Breast epithelium (tissue), 3 donors: ENCODE results near the gene PEMT.

Experiments used
- POLR2A ChIP-seq: fragments of 450-650 bp; IDR thresholded peaks from one replicate; pipeline ENCODE4 v1.6.1; 2016; ENCODE audit warnings: antibody characterized with exemption, mild to moderate bottlenecking, moderate library complexity
- POLR2AphosphoS5 ChIP-seq, 3 donors: sonication (generic); formaldehyde crosslinking; IDR thresholded peaks; one replicate each; pipeline ENCODE4 v1.6.1; 2017; ENCODE audit warnings: antibody characterized with exemption in 3 of 3

- TF ChIP-seq POLR2AphosphoS5 (IDR thresholded peaks at IDR 0.05) (no peak), POLR2A (no peak)
Measured at GRCh38 chr17:17540935-17541639, 50.4 kb downstream of the PEMT start.
